Small intestine (tissue), 7 donors: Measurements from ENCODE around the gene MAL. TPM values are rescaled to one million over a fixed set of nuclear protein-coding genes. Genes with fewer than 3 reads are reported as not detected.

Experiments used
- DNase-seq, 2 donors: peaks; one replicate each; pipeline versions ENCODE4 v3.0.0 to v3.0.0-alpha.2; 2013
- FAIRE-seq: peaks from 2 replicates; lab custom pipeline; 2012; peaks lifted over from hg19 to GRCh38; lab: Jason Lieb, UNC
- H3K27ac ChIP-seq, 3 donors: one replicate each; pipeline ENCODE4 v1.5.1; 2013; ENCODE audit warnings: low read length in 2 of 3, mild to moderate bottlenecking in 2 of 3, control low read depth in 1 of 3, inconsistent platforms in 1 of 3, low read depth in 1 of 3, moderate library complexity in 1 of 3
- H3K27me3 ChIP-seq, 3 donors: one replicate each; pipeline ENCODE4 v1.6.1; 2013; ENCODE audit warnings: low read length in 3 of 3, inconsistent platforms in 1 of 3; ENCODE audit not compliant: control insufficient read depth in 3 of 3, insufficient read depth in 3 of 3
- H3K36me3 ChIP-seq, 3 donors: one replicate each; pipeline ENCODE4 v1.6.1; 2013; ENCODE audit warnings: low read length in 3 of 3, inconsistent platforms in 1 of 3, low read depth in 1 of 3, mild to moderate bottlenecking in 1 of 3, moderate library complexity in 1 of 3; ENCODE audit not compliant: control insufficient read depth in 3 of 3, insufficient read depth in 2 of 3
- H3K4me1 ChIP-seq, 3 donors: one replicate each; pipeline ENCODE4 v1.6.1; 2013; ENCODE audit warnings: low read length in 2 of 3, inconsistent platforms in 1 of 3, low read depth in 1 of 3, mild to moderate bottlenecking in 1 of 3, moderate library complexity in 1 of 3; ENCODE audit not compliant: control insufficient read depth in 3 of 3, insufficient read depth in 2 of 3
- H3K4me3 ChIP-seq, 3 donors: one replicate each; pipeline ENCODE4 v1.5.1; 2013; ENCODE audit warnings: low read length in 3 of 3, control low read depth in 1 of 3, inconsistent platforms in 1 of 3, low read depth in 1 of 3, mild to moderate bottlenecking in 1 of 3, moderate library complexity in 1 of 3
- H3K9me3 ChIP-seq, 2 donors: one replicate each; pipeline ENCODE4 v1.6.1; 2013; ENCODE audit warnings: low read depth in 1 of 2, low read length in 1 of 2; ENCODE audit not compliant: control insufficient read depth in 2 of 2, insufficient read depth in 1 of 2
- whole genome bisulfite sequencing, 3 donors: extraction: QIAGEN DNeasy Blood & Tissue Kit; methylation state at CpG; one replicate each; pipeline ENCODE4 v1.1.7; 2013; 5-methylcytosine and 5-hydroxymethylcytosine counted together
- polyA plus RNA-seq, 4 donors: library from polyadenylated mRNA; stranded (reverse) in 3 of 4; unstranded in 1 of 4; fragments of 200-250 nt in 3 of 4; fragments of 120-200 nt in 1 of 4; gene quantifications; one replicate each; pipeline versions ENCODE4 v1.2.1 to v1.2.3, GENCODE V29; 2013
- donor health status: healthy with polysubstance abuse.
- donor health status: control.
- donor health status: control.
- donor health status: Bipolar disorder and iron deficiency.
- donor health status: healthy.

The MAL gene
- polyA plus RNA-seq, 4 donors = 0.15 to 3.8 (median 1.6) TPM

- no peak overlapping the region for H3K27ac ChIP-seq
- FAIRE-seq = no peak
Measured at GRCh38 chr2:95042472-95043271, 17.2 kb downstream of the MAL start.

DNA sequence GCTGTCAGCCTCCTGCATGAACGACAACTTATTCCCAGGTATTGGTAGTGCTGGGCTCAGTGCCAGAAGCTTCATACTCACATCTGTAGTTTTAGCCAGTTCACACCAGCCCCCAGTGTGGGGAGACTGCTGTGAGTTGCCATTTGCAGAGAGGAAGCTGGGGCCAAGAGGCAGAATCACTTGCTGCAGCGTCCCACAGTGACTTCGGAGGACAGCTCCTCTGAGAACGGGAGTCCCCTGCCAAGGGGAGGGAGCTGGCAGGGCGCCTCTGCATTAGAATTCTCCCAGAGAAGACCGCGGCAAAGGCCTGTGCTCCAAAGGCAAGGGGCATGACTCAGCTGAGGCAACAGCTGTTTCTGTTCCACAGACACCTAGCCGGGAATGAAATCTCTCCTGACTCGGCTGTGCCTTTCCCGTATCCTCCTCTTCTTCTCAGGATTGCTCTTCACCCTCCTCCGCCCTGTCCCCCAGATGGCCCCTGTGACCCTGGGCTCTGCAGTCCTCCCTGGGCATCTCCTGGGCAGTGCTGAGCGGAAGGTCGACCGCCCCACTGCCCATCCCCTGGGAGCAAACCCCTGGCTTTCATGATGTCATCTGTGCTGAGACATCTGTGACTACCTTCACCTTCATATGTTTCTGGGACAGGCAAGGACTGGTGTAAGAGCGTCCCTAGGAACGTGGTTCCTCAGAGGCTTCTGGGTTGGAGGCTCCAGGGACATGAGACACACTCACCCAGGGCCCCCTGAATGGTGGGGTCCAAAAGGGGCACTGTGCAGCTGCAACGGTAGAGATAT lies 18.0 kb downstream of the MAL start:
- no peak overlapping the region for H3K27ac ChIP-seq
- DNase-seq = no peak
- no peaks in the 10 kb centered on the region for H3K9me3 ChIP-seq
- H3K4me3 ChIP-seq = no peak overlapping the region
- WGBS, 3 donors = 31 to 42% (median 34%) methylated on average over 17 of the region's 17 CpGs
- H3K36me3 ChIP-seq = no peaks in the 10 kb centered on the region
- peaks cover 2 to 9% (median 2%) of the 10 kb centered on the region in 3 donors for H3K27me3 ChIP-seq
- FAIRE-seq = no peak
- no peaks in the 10 kb centered on the region for H3K4me1 ChIP-seq

More at GRCh38 chr2:95042472-95043271, 17.2 kb downstream of the MAL start:
- DNase-seq = no peak
- H3K9me3 ChIP-seq = no peaks in the 10 kb centered on the region
- no peaks in the 10 kb centered on the region for H3K4me1 ChIP-seq
- H3K4me3 ChIP-seq = no peak overlapping the region
- WGBS, 3 donors = 21 to 49% (median 28%) methylated on average over 7 of the region's 7 CpGs
- H3K27me3 ChIP-seq = peaks cover 2 to 9% (median 2%) of the 10 kb centered on the region in 3 donors
- no peaks in the 10 kb centered on the region for H3K36me3 ChIP-seq

DNA sequence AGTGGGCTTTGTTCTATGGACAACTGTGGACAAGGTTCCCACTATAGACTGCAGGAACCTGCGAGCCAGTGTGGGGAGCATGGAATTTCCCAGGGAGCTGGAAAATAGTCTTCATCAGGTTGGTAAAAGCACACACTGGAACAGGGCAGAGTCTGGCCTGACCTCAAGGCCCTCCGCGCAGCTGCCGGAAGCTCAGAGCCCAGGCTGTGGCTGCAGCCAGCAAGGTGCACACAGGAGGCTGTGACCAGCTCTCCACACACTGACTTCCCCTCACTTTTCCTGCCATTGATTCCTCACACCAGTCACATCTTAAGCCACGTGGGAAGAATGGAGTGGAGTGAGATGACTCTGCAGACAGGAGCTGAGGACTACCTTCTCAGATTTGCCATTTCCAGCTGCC lies 19.1 kb downstream of the MAL start:
- no peaks in the 10 kb centered on the region for H3K36me3 ChIP-seq
- no peaks in the 10 kb centered on the region for H3K4me1 ChIP-seq
- 73 to 79% (median 79%) methylated on average over 5 of the region's 5 CpGs for WGBS, 3 donors
- H3K9me3 ChIP-seq = no peaks in the 10 kb centered on the region
- no peak overlapping the region for H3K27ac ChIP-seq
- no peak overlapping the region for H3K4me3 ChIP-seq
- H3K27me3 ChIP-seq = peaks cover 2 to 9% (median 2%) of the 10 kb centered on the region in 3 donors
- FAIRE-seq (no peak), DNase-seq (no peak)

DNA sequence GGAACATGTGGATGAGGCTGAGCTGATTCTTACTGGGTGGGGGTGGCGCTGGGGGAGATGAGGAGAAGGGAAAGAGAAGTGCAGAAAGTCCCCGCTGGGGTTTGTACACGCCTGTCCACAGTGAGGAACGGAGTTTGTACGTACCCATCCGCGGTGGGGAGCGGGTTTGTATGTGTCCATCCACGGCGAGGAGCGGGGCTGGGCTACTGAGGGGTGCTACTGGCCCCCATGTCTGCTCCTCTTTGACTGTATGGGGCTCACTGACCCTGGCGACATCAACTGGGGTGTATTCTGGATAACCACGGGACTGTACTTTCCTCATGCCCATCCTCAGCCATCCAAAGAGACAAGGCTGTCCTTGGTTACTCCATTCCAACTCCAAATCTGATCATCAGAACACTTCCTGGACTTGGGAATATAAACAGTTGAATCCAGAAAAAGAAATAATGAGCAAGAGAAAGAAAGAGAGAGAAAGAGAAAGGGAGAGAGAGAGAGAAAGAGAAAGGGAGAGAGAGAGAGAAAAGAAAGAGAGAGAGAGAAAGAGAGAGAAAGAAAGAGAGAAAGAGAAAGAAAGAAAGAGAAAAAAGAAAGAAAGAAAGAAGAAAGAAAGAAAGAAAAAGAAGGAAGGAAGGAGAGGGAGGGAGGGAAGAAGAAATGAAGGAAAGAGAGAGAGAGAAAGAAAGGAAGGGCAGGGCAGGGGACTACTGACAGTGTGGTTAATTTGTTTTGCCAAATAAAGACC lies 21.0 kb downstream of the MAL start:
- peaks cover 2 to 7% (median 2%) of the 10 kb centered on the region in 3 donors for H3K27me3 ChIP-seq
- 89 to 94% (median 89%) methylated on average over 13 of the region's 13 CpGs for WGBS, 3 donors
- no peak for DNase-seq
- FAIRE-seq = no peak
- H3K36me3 ChIP-seq = no peaks in the 10 kb centered on the region
- no peak overlapping the region for H3K27ac ChIP-seq
- H3K4me1 ChIP-seq = no peaks in the 10 kb centered on the region
- no peak overlapping the region for H3K4me3 ChIP-seq
- H3K9me3 ChIP-seq = no peaks in the 10 kb centered on the region

DNA sequence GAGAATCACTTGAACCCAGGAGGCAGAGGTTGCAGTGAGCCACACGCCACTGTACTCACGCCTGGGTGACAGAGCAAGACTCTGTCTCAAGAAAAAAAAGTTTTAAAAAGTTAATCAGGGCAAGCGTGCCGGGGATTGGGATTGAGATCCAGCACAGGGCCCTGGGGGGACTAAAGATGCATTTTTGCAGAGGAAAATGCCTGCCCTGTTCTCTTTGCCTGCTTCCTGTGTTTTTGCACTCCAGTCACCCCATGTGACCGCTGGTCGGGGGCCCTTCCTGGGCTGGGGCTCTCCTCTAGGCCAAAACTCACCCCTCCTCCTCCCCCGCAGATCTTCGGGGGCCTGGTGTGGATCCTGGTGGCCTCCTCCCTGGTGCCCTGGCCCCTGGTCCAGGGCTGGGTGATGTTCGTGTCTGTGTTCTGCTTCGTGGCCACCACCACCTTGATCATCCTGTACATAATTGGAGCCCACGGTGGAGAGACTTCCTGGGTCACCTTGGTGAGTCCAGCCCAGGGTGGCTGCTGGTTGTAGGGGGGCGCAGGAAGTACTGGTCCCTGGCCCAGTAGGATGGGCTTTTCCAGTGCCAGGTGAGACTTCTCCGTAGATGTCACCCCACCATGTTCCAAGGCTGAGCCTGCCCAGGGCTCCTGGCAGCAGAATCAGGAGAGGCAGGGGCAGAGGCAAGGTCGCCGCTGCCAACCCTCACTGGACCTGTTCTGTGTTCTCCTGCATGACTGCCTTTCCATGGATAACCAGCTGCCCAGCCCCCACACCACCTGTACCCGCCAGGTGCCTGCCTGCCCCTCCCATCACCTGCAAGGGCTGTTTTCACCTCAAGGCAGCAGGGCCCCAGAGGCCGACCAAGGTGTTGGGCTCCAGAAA lies 22.4 kb downstream of the MAL start:
- DNase-seq (no peak), FAIRE-seq (no peak)
- WGBS, 3 donors = 56 to 71% (median 69%) methylated on average over 17 of the region's 17 CpGs
- Histone ChIP-seq H3K9me3 (no peaks in the 10 kb centered on the region), H3K27me3 (peaks cover 2 to 14% (median 2%) of the 10 kb centered on the region in 3 donors), H3K27ac (no peak overlapping the region), H3K36me3 (no peaks in the 10 kb centered on the region), H3K4me1 (no peaks in the 10 kb centered on the region), H3K4me3 (no peak overlapping the region)

DNA sequence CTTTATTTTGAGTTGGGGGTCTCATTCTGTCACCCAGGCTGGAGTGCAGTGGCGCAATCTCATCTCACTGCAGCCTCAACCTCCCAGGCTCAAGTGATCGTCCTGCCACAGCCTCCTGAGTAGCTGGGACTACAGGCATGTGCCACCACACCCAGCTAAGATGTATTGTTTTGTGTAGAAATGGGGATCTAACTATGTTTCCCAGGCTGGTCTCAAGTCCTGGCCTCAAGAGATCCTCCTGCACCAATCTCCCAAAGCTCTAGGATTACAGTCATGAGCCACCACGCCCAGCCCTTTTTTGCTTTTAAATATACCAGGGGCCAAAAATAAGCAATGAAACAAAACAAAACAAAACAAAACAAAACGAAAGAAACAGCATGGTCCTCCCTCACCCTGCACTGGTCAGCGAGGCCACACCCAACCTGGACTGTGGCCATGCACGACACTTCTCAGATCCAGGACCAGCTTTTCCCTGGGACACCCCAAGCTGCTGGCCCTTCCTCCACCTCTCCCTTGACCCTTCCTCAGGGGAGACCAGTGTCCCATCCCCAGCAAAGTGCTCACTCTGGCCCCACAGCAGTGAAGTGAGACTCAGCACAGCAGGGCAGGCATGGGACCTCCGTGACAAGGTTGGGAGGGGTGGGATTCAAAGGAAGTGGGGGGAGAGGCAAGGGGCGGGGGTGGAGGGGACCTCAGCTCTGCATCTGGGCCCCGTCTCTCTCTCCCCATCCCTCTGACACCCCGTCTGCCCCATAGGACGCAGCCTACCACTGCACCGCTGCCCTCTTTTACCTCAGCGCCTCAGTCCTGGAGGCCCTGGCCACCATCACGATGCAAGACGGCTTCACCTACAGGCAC lies 23.5 kb downstream of the MAL start:
- H3K4me1 ChIP-seq = no peaks in the 10 kb centered on the region
- DNase-seq = no peak
- H3K9me3 ChIP-seq = no peaks in the 10 kb centered on the region
- H3K36me3 ChIP-seq = no peaks in the 10 kb centered on the region
- 69 to 77% (median 70%) methylated on average over 11 to 15 of the region's 15 CpGs for WGBS, 3 donors
- H3K27me3 ChIP-seq = peaks cover 0 to 6% (median 2%) of the 10 kb centered on the region in 3 donors
- no peak for FAIRE-seq
- H3K27ac ChIP-seq = no peak overlapping the region
- no peak overlapping the region for H3K4me3 ChIP-seq

GRCh38 chr2:95049683-95049955 lies 24.1 kb downstream of the MAL start:
- Histone ChIP-seq H3K9me3 (no peaks in the 10 kb centered on the region), H3K27ac (no peak overlapping the region), H3K4me3 (no peak overlapping the region), H3K4me1 (no peaks in the 10 kb centered on the region), H3K27me3 (peaks cover 0 to 6% (median 2%) of the 10 kb centered on the region in 3 donors), H3K36me3 (no peaks in the 10 kb centered on the region)
- 90 to 94% (median 93%) methylated on average over 10 of the region's 10 CpGs for WGBS, 3 donors
- no peak for FAIRE-seq
- no peak for DNase-seq
